ENCODE data around the gene RNASE1.
"Not testable (repeated sequence)": the region's sequence is repeated elsewhere in the genome, so short reads cannot be mapped to it uniquely, and the experiment has no call there.

The RNASE1 gene

GRCh38 chr14:20802341-20803084 lies at the start of gene RNASE1:
RNASE1 (minus strand) TSS chr14:20802844; CDS start chr14:20802068, 776 bp downstream.
- DNase-seq (ENCODE audit: low read depth in 4 of 4, low spot score in 1 of 4), result no peak

GRCh38 chr14:20848955-20849570 lies 46.4 kb upstream of the RNASE1 start:
- no peak for DNase-seq (ENCODE audit: low read depth in 4 of 4, low spot score in 1 of 4)

GRCh38 chr14:20848316-20848954 lies 45.8 kb upstream of the RNASE1 start:
- DNase-seq (ENCODE audit: low read depth in 4 of 4, low spot score in 1 of 4), result no peak

GRCh38 chr14:20846560-20846959 lies 43.9 kb upstream of the RNASE1 start:
- DNase-seq (ENCODE audit: low read depth in 4 of 4, low spot score in 1 of 4), result no peak

- DNase-seq (ENCODE audit: low read depth in 4 of 4, low spot score in 1 of 4), result no peak
These were observed 38.5 kb upstream of the RNASE1 start for GRCh38 chr14:20841096-20841495.

- no peak for DNase-seq (ENCODE audit: low read depth in 4 of 4, low spot score in 1 of 4)
These were observed 35.2 kb upstream of the RNASE1 start for GRCh38 chr14:20837831-20838230.

- no peak for DNase-seq (ENCODE audit: low read depth in 4 of 4, low spot score in 1 of 4)
These were observed 34.2 kb upstream of the RNASE1 start for GRCh38 chr14:20836668-20837338.

GRCh38 chr14:20834899-20835298 lies 32.3 kb upstream of the RNASE1 start:
- DNase-seq (ENCODE audit: low read depth in 4 of 4, low spot score in 1 of 4), result no peak

- no peak for DNase-seq (ENCODE audit: low read depth in 4 of 4, low spot score in 1 of 4)
These were observed 28.2 kb upstream of the RNASE1 start for GRCh38 chr14:20830831-20831230.

- DNase-seq (ENCODE audit: low read depth in 4 of 4, low spot score in 1 of 4), result not testable (repeated sequence)
These were observed 25.5 kb upstream of the RNASE1 start for GRCh38 chr14:20828024-20828694.

- DNase-seq (ENCODE audit: low read depth in 4 of 4, low spot score in 1 of 4), result no peak
These were observed 24.7 kb upstream of the RNASE1 start for GRCh38 chr14:20827326-20827725.

- DNase-seq (ENCODE audit: low read depth in 4 of 4, low spot score in 1 of 4), result not testable (repeated sequence)
These were observed 24.0 kb upstream of the RNASE1 start for GRCh38 chr14:20826666-20827065.

- DNase-seq (ENCODE audit: low read depth in 4 of 4, low spot score in 1 of 4), result no peak
These were observed 21.2 kb upstream of the RNASE1 start for GRCh38 chr14:20823859-20824258.

- not testable (repeated sequence) for DNase-seq (ENCODE audit: low read depth in 4 of 4, low spot score in 1 of 4)
These were observed 19.0 kb upstream of the RNASE1 start for GRCh38 chr14:20821521-20822108.

GRCh38 chr14:20820063-20820904 lies 17.6 kb upstream of the RNASE1 start:
- no peak for DNase-seq (ENCODE audit: low read depth in 4 of 4, low spot score in 1 of 4)

- no peak for DNase-seq (ENCODE audit: low read depth in 4 of 4, low spot score in 1 of 4)
These were observed 16.2 kb upstream of the RNASE1 start for GRCh38 chr14:20818861-20819260.

GRCh38 chr14:20815946-20816345 lies 13.3 kb upstream of the RNASE1 start:
- not testable (repeated sequence) for DNase-seq (ENCODE audit: low read depth in 4 of 4, low spot score in 1 of 4)

- no peak for DNase-seq (ENCODE audit: low read depth in 4 of 4, low spot score in 1 of 4)
These were observed 9.6 kb upstream of the RNASE1 start for GRCh38 chr14:20811986-20812975.

GRCh38 chr14:20809917-20810316 lies 7.3 kb upstream of the RNASE1 start:
- no peak for DNase-seq (ENCODE audit: low read depth in 4 of 4, low spot score in 1 of 4)
